ENCODE data around the gene KIF23. TPM values are rescaled to one million over a fixed set of nuclear protein-coding genes. Genes with fewer than 3 reads are reported as not detected.

Gene KIF23
- total RNA-seq, result 2.3 and 5.7 TPM in 2 replicates

DNA sequence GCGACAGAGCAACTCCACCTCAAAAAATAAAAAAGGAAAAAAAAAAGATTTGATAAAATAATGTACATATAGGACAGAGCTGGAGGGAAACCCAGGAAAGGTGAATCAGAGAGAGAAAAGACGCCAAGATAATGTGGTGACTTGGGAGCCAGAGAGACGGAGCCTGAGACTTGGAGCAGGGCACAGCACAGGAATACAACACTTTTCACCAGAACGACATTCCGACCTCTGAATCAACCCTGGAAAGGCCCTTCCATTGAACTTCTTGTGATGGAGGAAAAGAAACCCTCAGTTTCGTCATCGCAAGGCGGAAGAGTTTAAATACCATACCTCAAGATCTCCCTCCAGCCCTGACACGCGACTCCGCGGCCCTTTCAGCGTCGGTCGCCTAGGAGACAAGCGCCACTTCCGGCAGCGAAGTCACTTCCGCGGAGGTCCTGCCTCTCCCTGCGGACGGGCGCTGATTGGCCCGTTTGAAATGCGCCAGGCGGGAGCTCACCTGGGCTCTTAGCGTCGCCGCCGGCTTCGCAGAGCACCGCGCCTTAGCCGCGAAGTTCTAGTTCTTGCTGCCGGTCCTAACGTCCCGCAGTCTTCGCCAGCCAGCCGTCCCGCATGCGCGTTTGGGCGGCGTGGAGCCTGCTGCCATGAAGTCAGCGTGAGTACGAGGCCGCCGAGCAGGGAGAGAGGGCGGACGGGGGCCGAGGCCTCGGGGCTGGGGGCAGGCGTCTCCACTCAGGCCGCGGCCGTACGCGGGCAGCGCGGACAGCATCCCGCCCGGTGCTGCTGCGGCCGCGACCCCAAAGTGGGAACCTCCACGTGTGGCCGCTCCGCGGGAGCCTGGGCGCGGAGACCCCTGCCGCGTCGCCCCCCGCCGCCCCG, at the start of gene KIF23:
KIF23 (plus strand) TSS at position 528 of the 879 bp plus-strand sequence; CDS start at position 645, 117 bp downstream.

DNA sequence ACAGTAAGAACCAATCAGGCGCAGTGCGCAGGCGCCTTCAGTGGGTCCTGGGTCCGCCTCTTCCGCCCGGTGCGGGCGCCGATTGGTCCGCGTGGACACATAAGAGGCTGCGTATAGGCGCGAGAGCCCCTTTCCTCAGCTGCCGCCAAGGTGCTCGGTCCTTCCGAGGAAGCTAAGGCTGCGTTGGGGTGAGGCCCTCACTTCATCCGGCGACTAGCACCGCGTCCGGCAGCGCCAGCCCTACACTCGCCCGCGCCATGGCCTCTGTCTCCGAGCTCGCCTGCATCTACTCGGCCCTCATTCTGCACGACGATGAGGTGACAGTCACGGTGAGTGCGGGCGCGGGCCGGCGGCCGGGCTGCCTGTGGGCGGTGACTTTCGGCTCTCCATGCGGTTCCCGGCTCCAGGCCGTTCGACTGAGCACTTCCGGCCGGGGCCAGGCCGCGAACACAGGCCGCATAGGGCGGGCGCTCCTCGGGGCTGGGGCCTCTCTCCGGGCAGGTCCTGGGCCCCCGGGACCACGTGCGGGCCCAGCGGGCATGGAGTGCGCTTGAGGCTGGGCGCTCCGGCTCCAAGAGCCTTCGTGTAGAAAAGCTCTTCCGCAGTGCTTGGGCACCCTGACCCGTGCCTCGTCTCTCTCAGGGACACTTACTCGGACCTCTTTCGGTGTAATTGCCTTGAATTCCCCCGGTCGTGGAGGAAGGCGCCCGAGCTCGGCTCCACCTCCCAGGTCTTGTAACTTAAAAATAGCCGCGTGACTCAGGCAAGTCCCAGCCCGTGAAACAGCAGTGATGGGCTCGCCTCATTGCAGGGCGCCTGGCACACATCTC, 38.8 kb downstream of the KIF23 start, which contains the start of gene RPLP1:
RPLP1 (plus strand) TSS at position 127 of the 830 bp plus-strand sequence; CDS start at position 258, 131 bp downstream.

Other genes starting within 250 kb of the KIF23 start
- 2.8 and 2.9 TPM in 2 replicates for gene PAQR5, start 115.4 kb upstream of the KIF23 start, total RNA-seq
- 56.0 and 58.1 TPM in 2 replicates for gene RPLP1, start 38.5 kb downstream of the KIF23 start, total RNA-seq

All from bronchial smooth muscle cell (primary cell).